ENCODE measurements around the gene HOXD8.

The HOXD8 gene

GRCh38 chr2:176081837-176082524 is 47.5 kb upstream of the HOXD8 start:
- Histone ChIP-seq H3K36me3 (ENCODE audit: control insufficient read depth in 2 of 2, insufficient read depth in 1 of 2, low read length in 2 of 2) (no peaks in the 10 kb centered on the region), H3K4me3 (ENCODE audit: low read depth, low read length) (no peak overlapping the region), H3K9me3 (ENCODE audit: control insufficient read depth, insufficient read depth, low read depth, low read length) (no peaks in the 10 kb centered on the region), H3K27ac (ENCODE audit: extremely low read depth, low read depth, low read length) (no peak overlapping the region), H3K4me1 (ENCODE audit: control insufficient read depth, insufficient read depth, low read length) (no peaks in the 10 kb centered on the region)
- POLR2A ChIA-PET = no interaction called here
- no peak for TF ChIP-seq ZNF223 (tag by site-specific recombination; IDR thresholded peaks at IDR 0.05)
- TF ChIP-seq, protein P1, sequence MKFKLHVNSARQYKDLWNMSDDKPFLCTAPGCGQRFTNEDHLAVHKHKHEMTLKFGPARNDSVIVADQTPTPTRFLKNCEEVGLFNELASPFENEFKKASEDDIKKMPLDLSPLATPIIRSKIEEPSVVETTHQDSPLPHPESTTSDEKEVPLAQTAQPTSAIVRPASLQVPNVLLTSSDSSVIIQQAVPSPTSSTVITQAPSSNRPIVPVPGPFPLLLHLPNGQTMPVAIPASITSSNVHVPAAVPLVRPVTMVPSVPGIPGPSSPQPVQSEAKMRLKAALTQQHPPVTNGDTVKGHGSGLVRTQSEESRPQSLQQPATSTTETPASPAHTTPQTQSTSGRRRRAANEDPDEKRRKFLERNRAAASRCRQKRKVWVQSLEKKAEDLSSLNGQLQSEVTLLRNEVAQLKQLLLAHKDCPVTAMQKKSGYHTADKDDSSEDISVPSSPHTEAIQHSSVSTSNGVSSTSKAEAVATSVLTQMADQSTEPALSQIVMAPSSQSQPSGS (tag by site-specific recombination; IDR thresholded peaks at IDR 0.05; ENCODE audit: low read depth) = no peak
- no peak for TF ChIP-seq ZBTB17 (tag by site-specific recombination; IDR thresholded peaks at IDR 0.05)
- TF ChIP-seq ZBTB44 (tag by site-specific recombination; IDR thresholded peaks at IDR 0.05) = no peak
- TF ChIP-seq ZFP37 (tag by site-specific recombination; IDR thresholded peaks at IDR 0.05) = no peak
- TF ChIP-seq ZNF16 (tag by site-specific recombination; IDR thresholded peaks at IDR 0.05; ENCODE audit: low read depth) = no peak
- TF ChIP-seq ZNF514 (tag by site-specific recombination; IDR thresholded peaks at IDR 0.05) = no peak
- TF ChIP-seq KLF10 (tag by site-specific recombination; IDR thresholded peaks at IDR 0.05) = no peak
- no peak for TF ChIP-seq MYNN (tag by site-specific recombination; IDR thresholded peaks at IDR 0.05; ENCODE audit: borderline replicate concordance)
- TF ChIP-seq ZNF777 (tag by site-specific recombination; IDR thresholded peaks at IDR 0.05; ENCODE audit: borderline replicate concordance) = no peak
- TF ChIP-seq ZNF133 (tag by site-specific recombination; IDR thresholded peaks at IDR 0.05) = no peak
- no peak for TF ChIP-seq PRDM4 (tag by site-specific recombination; IDR thresholded peaks at IDR 0.05)
- TF ChIP-seq, protein P2, sequence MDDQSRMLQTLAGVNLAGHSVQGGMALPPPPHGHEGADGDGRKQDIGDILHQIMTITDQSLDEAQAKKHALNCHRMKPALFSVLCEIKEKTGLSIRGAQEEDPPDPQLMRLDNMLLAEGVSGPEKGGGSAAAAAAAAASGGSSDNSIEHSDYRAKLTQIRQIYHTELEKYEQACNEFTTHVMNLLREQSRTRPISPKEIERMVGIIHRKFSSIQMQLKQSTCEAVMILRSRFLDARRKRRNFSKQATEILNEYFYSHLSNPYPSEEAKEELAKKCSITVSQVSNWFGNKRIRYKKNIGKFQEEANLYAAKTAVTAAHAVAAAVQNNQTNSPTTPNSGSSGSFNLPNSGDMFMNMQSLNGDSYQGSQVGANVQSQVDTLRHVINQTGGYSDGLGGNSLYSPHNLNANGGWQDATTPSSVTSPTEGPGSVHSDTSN (CRISPR knock-in tag; IDR thresholded peaks at IDR 0.05) = no peak
- no peak for TF ChIP-seq HOXD13 (CRISPR knock-in tag; IDR thresholded peaks at IDR 0.05; ENCODE audit: borderline replicate concordance)
- TF ChIP-seq MZF1 (tag by site-specific recombination; IDR thresholded peaks at IDR 0.05; ENCODE audit: borderline replicate concordance) = no peak
- CTCF ChIA-PET = interaction anchor here (0.6 to 3.2 kb wide), 4 partner anchors 15 to 548 kb away, joined by 3 to 28 read pairs (median 6); no protein-coding TSS in a partner anchor

DNA sequence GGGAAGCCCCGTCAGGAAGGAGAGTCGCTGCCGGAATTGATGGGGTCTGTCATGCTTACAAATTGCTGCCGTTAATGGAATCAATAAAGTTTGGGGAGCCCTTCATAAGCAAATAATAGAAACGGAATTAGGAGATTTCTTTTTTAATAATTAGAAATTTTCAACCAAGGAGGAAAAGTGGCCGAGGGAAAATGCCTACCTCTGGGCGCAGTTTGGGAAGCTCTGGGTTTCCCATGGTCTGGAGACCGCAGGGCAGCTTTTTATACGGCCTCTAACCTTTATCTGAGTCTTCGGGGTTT is 47.0 kb upstream of the HOXD8 start:
- no peak for TF ChIP-seq ZNF791 (tag by site-specific recombination; IDR thresholded peaks at IDR 0.05)
- TF ChIP-seq ZSCAN4 (tag by site-specific recombination; IDR thresholded peaks at IDR 0.05) = no peak
- TF ChIP-seq MEIS1 (CRISPR knock-in tag; IDR thresholded peaks at IDR 0.05; ENCODE audit: borderline replicate concordance) = no peak
- no peak for TF ChIP-seq SP7 (tag by site-specific recombination; IDR thresholded peaks at IDR 0.05)
- TF ChIP-seq ZBTB21 (tag by site-specific recombination; IDR thresholded peaks at IDR 0.05) = no peak
- TF ChIP-seq PATZ1 (tag by site-specific recombination; IDR thresholded peaks at IDR 0.05) = no peak
- Histone ChIP-seq H3K4me1 (ENCODE audit: control insufficient read depth, insufficient read depth, low read length) (no peaks in the 10 kb centered on the region), H3K27ac (ENCODE audit: extremely low read depth, low read depth, low read length) (no peak overlapping the region), H3K4me3 (ENCODE audit: low read depth, low read length) (no peak overlapping the region), H3K9me3 (ENCODE audit: control insufficient read depth, insufficient read depth, low read depth, low read length) (no peaks in the 10 kb centered on the region), H3K36me3 (ENCODE audit: control insufficient read depth in 2 of 2, insufficient read depth in 1 of 2, low read length in 2 of 2) (no peaks in the 10 kb centered on the region)
- CTCF ChIA-PET = interaction anchor here (0.7 to 2.7 kb wide), 4 partner anchors 15 to 1385 kb away, joined by 3 to 8 read pairs (median 4); no protein-coding TSS in a partner anchor
- POLR2A ChIA-PET = no interaction called here
